CD14-positive monocyte (primary cell): ENCODE results near the gene PTPRR. TPM values are rescaled to one million over a fixed set of nuclear protein-coding genes. Genes with fewer than 3 reads are reported as not detected.

Experiments used
- DNase-seq, 3 donors: peaks; one replicate each; pipeline ENCODE4 v3.0.0-alpha.2; 2011 to 2022
- H2AFZ ChIP-seq: 2 replicates; pipeline ENCODE4 v1.6.0; 2012; ENCODE audit warnings: mild to moderate bottlenecking, low read depth, low read length, inconsistent platforms; ENCODE audit not compliant: insufficient read depth, poor library complexity, severe bottlenecking
- H3K27ac ChIP-seq, 2 donors: 1 replicate in 1 of 2; 2 replicates in 1 of 2; pipeline ENCODE4 v1.5.1; 2012 to 2013; ENCODE audit warnings: low read length in 2 of 2, control low read depth in 1 of 2, inconsistent platforms in 1 of 2, low read depth in 1 of 2, mild to moderate bottlenecking in 1 of 2
- H3K27me3 ChIP-seq, 2 donors: one replicate each; pipeline versions ENCODE4 v1.6.0 to v1.6.1; 2011 to 2013; ENCODE audit warnings: low read length in 2 of 2; ENCODE audit not compliant: control insufficient read depth in 2 of 2, insufficient read depth in 2 of 2
- H3K36me3 ChIP-seq, 2 donors: replicated peaks in 1 of 2; 1 replicate in 1 of 2; 2 replicates in 1 of 2; pipeline versions ENCODE4 v1.5.1 to v1.6.1; 2012 to 2013; ENCODE audit warnings: low read length in 2 of 2, control low read depth in 1 of 2, inconsistent platforms in 1 of 2, mild to moderate bottlenecking in 1 of 2; ENCODE audit not compliant: insufficient read depth in 2 of 2, control insufficient read depth in 1 of 2
- H3K4me1 ChIP-seq, 2 donors: 1 replicate in 1 of 2; 2 replicates in 1 of 2; pipeline versions ENCODE4 v1.5.1 to v1.6.1; 2012 to 2013; ENCODE audit warnings: low read length in 2 of 2, control low read depth in 1 of 2, inconsistent platforms in 1 of 2, mild to moderate bottlenecking in 1 of 2, moderate library complexity in 1 of 2; ENCODE audit not compliant: insufficient read depth in 2 of 2, control insufficient read depth in 1 of 2
- H3K4me2 ChIP-seq: replicated peaks from 2 replicates; pipeline ENCODE3; 2012; ENCODE audit warnings: low read length, moderate library complexity, mild to moderate bottlenecking; ENCODE audit not compliant: poor library complexity, severe bottlenecking; ENCODE audit errors: extremely low read depth
- H3K4me3 ChIP-seq, 3 experiments: fragments of 200-600 bp in 1 of 3; sonication (generic) in 1 of 3; replicated peaks in 1 of 3; 1 replicate in 2 of 3; 2 replicates in 1 of 3; pipeline ENCODE4 v1.5.1; 2011 to 2013; ENCODE audit warnings: low read length in 3 of 3, mild to moderate bottlenecking in 3 of 3, control low read depth in 2 of 3, low read depth in 2 of 3, inconsistent platforms in 1 of 3, moderate library complexity in 1 of 3
- H3K79me2 ChIP-seq: 2 replicates; pipeline ENCODE4 v1.6.0; 2012; ENCODE audit warnings: mild to moderate bottlenecking, control low read depth, inconsistent platforms, low read length, moderate library complexity; ENCODE audit not compliant: insufficient read depth
- H3K9ac ChIP-seq: 2 replicates; pipeline ENCODE4 v1.6.0; 2017; ENCODE audit warnings: low read length, mild to moderate bottlenecking; ENCODE audit not compliant: insufficient read depth, poor library complexity, severe bottlenecking
- H3K9me3 ChIP-seq, 2 donors: replicated peaks in 1 of 2; 1 replicate in 1 of 2; 2 replicates in 1 of 2; pipeline versions ENCODE4 v1.5.1 to v1.6.1; 2012 to 2013; ENCODE audit warnings: low read length in 2 of 2, control low read depth in 1 of 2; ENCODE audit not compliant: control insufficient read depth in 1 of 2, insufficient read depth in 1 of 2
- H4K20me1 ChIP-seq: 2 replicates; pipeline ENCODE4 v1.6.0; 2012; ENCODE audit warnings: mild to moderate bottlenecking, low read length, control low read depth, moderate library complexity; ENCODE audit not compliant: insufficient read depth
- H3K27ac Mint-ChIP-seq, 7 donors: one replicate each; pipeline ENCODE4 v1.8.0; 2020; ENCODE audit warnings: mild to moderate bottlenecking in 7 of 7, mixed read lengths in 7 of 7, moderate library complexity in 6 of 7, inconsistent platforms in 2 of 7
- H3K27me3 Mint-ChIP-seq, 3 donors: one replicate each; pipeline ENCODE4 v1.8.0; 2021 to 2022; ENCODE audit warnings: low read depth in 3 of 3, mild to moderate bottlenecking in 3 of 3, mixed read lengths in 3 of 3, moderate library complexity in 3 of 3, inconsistent platforms in 1 of 3
- H3K36me3 Mint-ChIP-seq, 2 donors: one replicate each; pipeline ENCODE4 v1.8.0; 2020; ENCODE audit warnings: mixed read lengths in 2 of 2, inconsistent platforms in 1 of 2, mild to moderate bottlenecking in 1 of 2
- H3K4me1 Mint-ChIP-seq: one replicate; pipeline ENCODE4 v1.8.0; 2020; ENCODE audit warnings: mild to moderate bottlenecking, mixed read lengths
- H3K4me3 Mint-ChIP-seq, 2 donors: one replicate each; pipeline ENCODE4 v1.8.0; 2020; ENCODE audit warnings: mild to moderate bottlenecking in 2 of 2, mixed read lengths in 2 of 2, moderate library complexity in 1 of 2
- H3K9me3 Mint-ChIP-seq, 7 donors: one replicate each; pipeline ENCODE4 v1.8.0; 2020 to 2022; ENCODE audit warnings: mixed read lengths in 7 of 7, mild to moderate bottlenecking in 6 of 7, moderate library complexity in 6 of 7, inconsistent platforms in 2 of 7
- CTCF ChIP-seq: fragments of 200-600 bp; IDR thresholded peaks from one replicate; pipeline ENCODE4 v1.8.0; 2022; ENCODE audit warnings: antibody characterized with exemption, mild to moderate bottlenecking
- WGBS: methylation state at CpG from one replicate; pipeline ENCODE4 v1.1.5; 2013; ENCODE audit warnings: missing lambda C conversion rate; ENCODE audit not compliant: insufficient coverage; 5-methylcytosine and 5-hydroxymethylcytosine counted together
- intact Hi-C, 2 donors: fragments of 100-400 bp; cut with micrococcal nuclease; formaldehyde crosslinking; loops; one replicate each; pipeline versions ENCODE4 v1.15.0 to v1.15.1; 2023
- polyA plus RNA-seq, 3 donors: library from polyadenylated mRNA; depleted of rRNA in 1 of 3; unstranded in 2 of 3; stranded (reverse) in 1 of 3; fragments of 300-500 nt in 2 of 3; fragments of >200 nt in 1 of 3; fragmentation: Illumina TruSeq in 2 of 3; gene quantifications; 1 replicate in 2 of 3; 2 replicates in 1 of 3; pipeline ENCODE4 v1.2.3, GENCODE V29; 2012 to 2021

PTPRR gene
- polyA plus RNA-seq, 3 donors = not detected

DNA sequence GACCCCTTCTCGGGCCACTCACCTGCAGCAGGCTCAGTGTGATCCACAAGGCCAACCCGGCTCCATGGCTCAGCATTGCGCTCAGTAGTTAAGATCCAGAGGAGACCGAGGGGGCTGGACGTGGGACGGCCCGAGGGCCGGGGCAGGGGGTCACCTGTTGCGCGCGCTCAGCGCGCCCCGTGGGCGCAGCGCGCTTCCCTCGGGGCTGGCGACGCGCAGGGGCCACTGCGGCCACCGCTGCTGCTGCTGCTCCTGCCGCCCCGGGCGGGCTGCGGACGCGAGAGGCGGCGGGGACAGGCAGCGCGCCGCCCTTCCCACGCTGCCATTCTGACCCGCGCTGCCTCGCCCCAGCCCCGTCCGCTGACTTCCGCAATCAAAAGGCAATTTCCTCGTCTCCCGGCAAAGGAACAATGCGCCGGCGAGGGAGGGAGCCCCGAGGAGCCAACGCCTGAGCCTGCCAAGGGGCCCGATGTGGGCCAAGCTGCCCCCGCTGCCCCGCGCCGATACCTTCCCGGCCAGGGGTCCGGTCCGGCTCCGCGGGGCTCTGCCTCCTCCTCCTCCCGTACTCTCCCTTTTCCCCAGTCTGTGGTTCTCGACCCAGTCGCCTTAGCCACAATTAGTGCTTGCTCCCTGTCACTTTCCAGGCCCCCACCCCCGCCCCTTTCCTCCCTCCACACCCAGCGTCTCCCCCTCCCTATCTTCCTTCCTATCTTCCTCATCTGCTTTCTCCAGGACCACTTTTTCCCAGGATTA, 310.6 kb downstream of the PTPRR start:
- intact Hi-C loops = no loop called here

DNA sequence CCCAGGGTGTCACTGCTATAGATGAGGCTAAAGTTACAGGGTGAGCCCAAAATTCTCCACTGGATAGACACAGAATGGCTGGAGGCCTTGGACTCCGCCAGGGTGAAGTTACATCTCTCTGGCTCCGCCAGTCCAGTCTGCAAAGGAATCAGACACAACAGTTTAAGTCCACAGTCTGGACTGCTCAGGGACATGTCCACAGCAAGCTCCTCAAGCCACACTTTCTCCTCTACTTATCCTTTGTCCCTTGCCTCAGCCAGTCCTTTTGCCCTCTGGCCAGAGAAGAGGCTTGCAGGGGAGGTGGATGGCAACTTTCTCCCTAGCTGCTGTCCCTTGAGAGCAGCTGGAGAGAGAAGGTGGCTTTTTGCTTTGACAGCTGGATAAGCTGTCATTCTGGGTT, 311.3 kb downstream of the PTPRR start:
- peaks cover 27 to 37% of the 10 kb centered on the region in 2 donors for H3K27me3 ChIP-seq
- H3K4me3 ChIP-seq = peak overlapping the region in 1 of 3 experiments; percentile 55
- TF ChIP-seq CTCF = no peak
- WGBS = 80% methylated on average over 1 of the region's 2 CpGs
- no peak for DNase-seq
- Mint-ChIP-seq H3K27me3 (peaks cover 32 to 53% (median 39%) of the 10 kb centered on the region in 3 donors), H3K4me1 (peaks cover 7% of the 10 kb centered on the region), H3K36me3 (no peaks in the 10 kb centered on the region), H3K27ac (no peak overlapping the region), H3K4me3 (peak overlapping the region in 1 of 2 donors; percentile 84), H3K9me3 (peaks cover 0 to 8% (median 1%) of the 10 kb centered on the region in 7 donors)
- H3K36me3 ChIP-seq = no peaks in the 10 kb centered on the region
- H3K79me2 ChIP-seq = no peaks in the 10 kb centered on the region
- no peaks in the 10 kb centered on the region for H4K20me1 ChIP-seq
- H2AFZ ChIP-seq = peak overlapping the region; percentile 52
- peak overlapping the region; percentile 69 for H3K4me2 ChIP-seq
- no peak overlapping the region for H3K27ac ChIP-seq
- no peak overlapping the region for H3K9ac ChIP-seq
- no peaks in the 10 kb centered on the region for H3K9me3 ChIP-seq
- intact Hi-C loops = no loop called here
- H3K4me1 ChIP-seq = peaks cover 8 to 11% of the 10 kb centered on the region in 2 donors

More for the DNA sequence above, 310.6 kb downstream of the PTPRR start:
- H3K27me3 Mint-ChIP-seq = peaks cover 32 to 51% (median 39%) of the 10 kb centered on the region in 3 donors
- DNase-seq = peak; percentile 1 to 33 (median 3)
- peaks cover 27 to 37% of the 10 kb centered on the region in 2 donors for H3K27me3 ChIP-seq
- H3K79me2 ChIP-seq = no peaks in the 10 kb centered on the region
- no peaks in the 10 kb centered on the region for H3K9me3 ChIP-seq
- no peaks in the 10 kb centered on the region for H3K36me3 Mint-ChIP-seq
- peak overlapping the region; percentile 69 for H3K4me2 ChIP-seq
- H2AFZ ChIP-seq = peak overlapping the region; percentile 52
- H3K27ac Mint-ChIP-seq = no peak overlapping the region
- peaks cover 0 to 8% (median 1%) of the 10 kb centered on the region in 7 donors for H3K9me3 Mint-ChIP-seq
- no peaks in the 10 kb centered on the region for H3K36me3 ChIP-seq
- H3K4me1 ChIP-seq = peaks cover 8 to 11% of the 10 kb centered on the region in 2 donors
- peak overlapping the region in 1 of 3 experiments; percentile 55 for H3K4me3 ChIP-seq
- H3K4me1 Mint-ChIP-seq = peaks cover 7% of the 10 kb centered on the region
- H4K20me1 ChIP-seq = no peaks in the 10 kb centered on the region
- no peak overlapping the region for H3K9ac ChIP-seq
- WGBS = under 1% methylated on average over 62 of the region's 63 CpGs
- TF ChIP-seq CTCF = no peak
- H3K27ac ChIP-seq = no peak overlapping the region
- peak overlapping the region in 1 of 2 donors; percentile 84 for H3K4me3 Mint-ChIP-seq
